GM18499 (cell line): Measurements from ENCODE around the gene RPP25.
"Not testable (repeated sequence)": the region's sequence is repeated elsewhere in the genome, so short reads cannot be mapped to it uniquely, and the experiment has no call there.

Experiments
- ATAC-seq: cut with Tn5 transposase; IDR thresholded peaks from one replicate; pipeline ENCODE4 v1.9.1; 2021; ENCODE audit warnings: moderate number of reproducible peaks; ENCODE audit not compliant: insufficient read depth, unreplicated experiment

RPP25 gene

GRCh38 chr15:74928771-74929198 is 27.8 kb downstream of the RPP25 start:
- no peak for ATAC-seq

GRCh38 chr15:74924525-74924924 is 32.0 kb downstream of the RPP25 start:
- no peak for ATAC-seq

GRCh38 chr15:74920456-74920855 is 36.1 kb downstream of the RPP25 start:
- no peak for ATAC-seq

- ATAC-seq: no peak
These were observed 38.9 kb downstream of the RPP25 start for GRCh38 chr15:74917676-74918075.

GRCh38 chr15:74913799-74914198 is 42.8 kb downstream of the RPP25 start:
- not testable (repeated sequence) for ATAC-seq

GRCh38 chr15:74913041-74913440 is 43.5 kb downstream of the RPP25 start:
- no peak for ATAC-seq

GRCh38 chr15:74908635-74909034 is 47.9 kb downstream of the RPP25 start:
- ATAC-seq: no peak

GRCh38 chr15:74907163-74907870 is 49.3 kb downstream of the RPP25 start:
- ATAC-seq: no peak

GRCh38 chr15:74906450-74907162 is 50.0 kb downstream of the RPP25 start, which contains the start of gene FAM219B:
Gene FAM219B, minus strand, starts transcription at chr15:74906851. Its CDS starts 51 bp downstream, at chr15:74906800.
- no peak for ATAC-seq

GRCh38 chr15:74906067-74906449 is 50.5 kb downstream of the RPP25 start:
- ATAC-seq: no peak
